NT2/D1 (cell line): Measurements from ENCODE around the gene TNS1.

ENCODE experiments used
- SUZ12 ChIP-seq: IDR thresholded peaks from 2 replicates; pipeline ENCODE4 v1.6.1; 2011; ENCODE audit not compliant: insufficient read length, insufficient read depth; ENCODE audit errors: extremely low read depth
- ZNF274 ChIP-seq: IDR thresholded peaks from 2 replicates; pipeline ENCODE4 v1.6.1; 2011; ENCODE audit warnings: mild to moderate bottlenecking, low read depth, low read length

GRCh38 chr2:217926801-217927200 is 76.0 kb downstream of the TNS1 start:
- TF ChIP-seq SUZ12 (no peak), ZNF274 (no peak)
